K562 (cell line): ENCODE data around the gene CCND3. TPM values are rescaled to one million over a fixed set of nuclear protein-coding genes. Genes with fewer than 3 reads are reported as not detected.

Source experiments
- CAMTA2 ChIP-seq: fragments of 250-450 bp; sonication (Bioruptor Pico); conservative IDR thresholded peaks from 2 replicates; pipeline ENCODE4 v1.5.1; 2022
- DLX4 ChIP-seq: fragments of 250-450 bp; sonication (Bioruptor Pico); IDR thresholded peaks from 2 replicates; pipeline ENCODE4 v1.6.1; 2021; ENCODE audit warnings: mild to moderate bottlenecking
- HLTF ChIP-seq: fragments of 450-650 bp; IDR thresholded peaks from 2 replicates; pipeline ENCODE4 v1.6.1; 2016
- IRF1 ChIP-seq: sonication (generic); formaldehyde crosslinking; IDR thresholded peaks from 2 replicates; pipeline ENCODE4 v1.8.0; 2022; ENCODE audit warnings: missing genetic modification reagents, mild to moderate bottlenecking, borderline replicate concordance
- MAFF ChIP-seq: IDR thresholded peaks from 2 replicates; pipeline ENCODE4 v1.6.1; 2012; ENCODE audit warnings: low read length, improper control_type of control experiment
- MEF2A ChIP-seq: IDR thresholded peaks from 2 replicates; pipeline ENCODE4 v1.6.1; 2011; ENCODE audit warnings: low read depth, mild to moderate bottlenecking, low read length, moderate library complexity; ENCODE audit not compliant: control insufficient read depth
- MTA3 ChIP-seq: fragments of 450-650 bp; formaldehyde crosslinking; IDR thresholded peaks from 2 replicates; pipeline ENCODE4 v1.6.1; 2017; ENCODE audit warnings: mild to moderate bottlenecking, borderline replicate concordance
- SIN3B ChIP-seq: fragments of 450-650 bp; IDR thresholded peaks from 2 replicates; pipeline ENCODE4 v1.6.1; 2017; ENCODE audit warnings: low read depth, mild to moderate bottlenecking, moderate library complexity
- SIX5 ChIP-seq, 2 experiments: IDR thresholded peaks; 2 replicates each; pipeline ENCODE4 v1.6.1; 2011; ENCODE audit warnings: low read length in 2 of 2, borderline replicate concordance in 1 of 2, low read depth in 1 of 2, mild to moderate bottlenecking in 1 of 2, moderate library complexity in 1 of 2; ENCODE audit not compliant: insufficient read depth in 1 of 2
- SNRNP70 ChIP-seq: fragments of 200-400 bp; formaldehyde crosslinking; optimal IDR thresholded peaks from 2 replicates; pipeline ENCODE3; 2017; ENCODE audit warnings: low read depth, low read length
- TGIF2 ChIP-seq: sonication (generic); formaldehyde crosslinking; IDR thresholded peaks from 2 replicates; pipeline ENCODE4 v1.8.1; 2022; ENCODE audit warnings: mild to moderate bottlenecking, missing genetic modification reagents, moderate library complexity
- ZBTB40 ChIP-seq, 2 experiments: fragments of 450-650 bp in 1 of 2; sonication (generic) in 1 of 2; formaldehyde crosslinking in 1 of 2; IDR thresholded peaks; 2 replicates each; pipeline versions ENCODE4 v1.7.1 to v1.9.0; 2016 to 2022; ENCODE audit warnings: inconsistent platforms in 1 of 2, mild to moderate bottlenecking in 1 of 2, missing genetic modification reagents in 1 of 2
- ZEB2 ChIP-seq: fragments of 450-650 bp; IDR thresholded peaks from 2 replicates; pipeline ENCODE4 v1.6.1; 2016
- ZFX ChIP-seq: sonication (generic); formaldehyde crosslinking; IDR thresholded peaks from 2 replicates; pipeline ENCODE4 v1.8.0; 2022; ENCODE audit warnings: mild to moderate bottlenecking, missing genetic modification reagents, moderate library complexity
- ZNF24 ChIP-seq: fragments of 450-650 bp; IDR thresholded peaks from 2 replicates; pipeline ENCODE4 v1.6.1; 2016
- ZNF507 ChIP-seq: conservative IDR thresholded peaks from 2 replicates; pipeline ENCODE4 v1.6.1; 2017; ENCODE audit warnings: missing genetic modification characterization, missing compliant biosample characterization
- ZNF699 ChIP-seq: fragments of 250-450 bp; sonication (Bioruptor Pico); IDR thresholded peaks from 2 replicates; pipeline ENCODE4 v1.8.0; 2021; ENCODE audit warnings: mild to moderate bottlenecking, moderate library complexity; ENCODE audit not compliant: insufficient replicate concordance
- polyA plus RNA-seq, 8 experiments: library from polyadenylated mRNA; depleted of rRNA in 4 of 8; stranded (reverse) in 5 of 8; unstranded in 3 of 8; fragments of >200 nt; fragmentation: Nextera tagmentation in 2 of 8; fragmentation: Illumina TruSeq in 1 of 8; extraction: Ambion mirVana in 2 of 8; extraction: Trizol in 1 of 8; gene quantifications; 2 replicates each; pipeline versions ENCODE4 v1.2.1 to v1.2.3, GENCODE V29; 2011 to 2014; ENCODE audit warnings: inconsistent platforms in 1 of 8, missing spikeins in 1 of 8
- total RNA-seq, 7 experiments: library from RNA; depleted of rRNA in 6 of 7; stranded (reverse); fragments of >200 nt in 6 of 7; fragmentation: Illumina TruSeq in 2 of 7; extraction: Trizol in 2 of 7; gene quantifications; 2 replicates each; pipeline versions ENCODE4 v1.2.1 to v1.2.3, GENCODE V29; 2011 to 2021; ENCODE audit warnings: low replicate concordance in 1 of 7
- TF ChIP-seq, protein P1 (sequence below): IDR thresholded peaks from 2 replicates; pipeline ENCODE4 v1.6.1; 2016; ENCODE audit warnings: missing genetic modification characterization, missing compliant biosample characterization

Gene CCND3
- total and polyA plus RNA-seq, 9 of the 15 experiments (the other 6 are each of a cell fraction or from before 2014, with no cell fraction given): 21.5 to 204 (median 97.4) TPM

DNA sequence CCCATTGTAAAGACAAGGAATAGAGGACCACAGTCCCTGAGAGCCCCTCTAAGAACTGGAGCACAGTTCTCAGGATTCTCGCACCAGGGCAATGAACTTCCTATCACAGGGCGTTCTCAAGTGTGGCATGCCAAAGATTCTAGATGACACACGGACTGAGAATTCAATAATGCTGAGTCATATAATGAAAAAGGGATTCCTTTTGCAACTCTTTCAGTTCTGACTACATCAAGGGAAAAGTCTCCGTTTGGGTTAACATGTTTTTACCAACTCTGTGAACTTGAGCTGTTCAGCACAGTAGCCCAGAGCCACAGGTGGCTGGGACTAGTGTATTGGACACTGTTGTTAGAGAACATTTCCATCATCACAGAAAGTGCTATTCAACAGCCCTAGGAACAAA is 24.1 kb downstream of the CCND3 start (continued):
- TF ChIP-seq, protein P1, sequence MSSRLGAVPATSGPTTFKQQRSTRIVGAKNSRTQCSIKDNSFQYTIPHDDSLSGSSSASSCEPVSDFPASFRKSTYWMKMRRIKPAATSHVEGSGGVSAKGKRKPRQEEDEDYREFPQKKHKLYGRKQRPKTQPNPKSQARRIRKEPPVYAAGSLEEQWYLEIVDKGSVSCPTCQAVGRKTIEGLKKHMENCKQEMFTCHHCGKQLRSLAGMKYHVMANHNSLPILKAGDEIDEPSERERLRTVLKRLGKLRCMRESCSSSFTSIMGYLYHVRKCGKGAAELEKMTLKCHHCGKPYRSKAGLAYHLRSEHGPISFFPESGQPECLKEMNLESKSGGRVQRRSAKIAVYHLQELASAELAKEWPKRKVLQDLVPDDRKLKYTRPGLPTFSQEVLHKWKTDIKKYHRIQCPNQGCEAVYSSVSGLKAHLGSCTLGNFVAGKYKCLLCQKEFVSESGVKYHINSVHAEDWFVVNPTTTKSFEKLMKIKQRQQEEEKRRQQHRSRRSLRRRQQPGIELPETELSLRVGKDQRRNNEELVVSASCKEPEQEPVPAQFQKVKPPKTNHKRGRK (tag): no peak
- TF ChIP-seq ZNF507 (tag): no peak
- TF ChIP-seq HLTF: no peak
- TF ChIP-seq MAFF: peak; percentile 91
- TF ChIP-seq SIX5 (IDR thresholded peaks at IDR 0.05; ENCODE audit: borderline replicate concordance in 1 of 2, insufficient read depth in 1 of 2, low read depth in 1 of 2, low read length in 2 of 2): no peak
- TF ChIP-seq DLX4 (CRISPR knock-in tag): no peak
- no peak for TF ChIP-seq IRF1 (CRISPR knock-in tag)
- no peak for TF ChIP-seq MTA3
- TF ChIP-seq ZNF699: no peak
- TF ChIP-seq CAMTA2 (CRISPR knock-in tag): no peak
- no peak for TF ChIP-seq MEF2A
- no peak for TF ChIP-seq ZNF24
- TF ChIP-seq ZFX (CRISPR knock-in tag): no peak
- no peak for TF ChIP-seq ZEB2
- TF ChIP-seq SNRNP70: no peak
- no peak for TF ChIP-seq ZBTB40 (IDR thresholded peaks at IDR 0.05)
- TF ChIP-seq ZBTB40 (CRISPR knock-in tag; IDR thresholded peaks at IDR 0.05): no peak
- TF ChIP-seq SIN3B: no peak
- no peak for TF ChIP-seq TGIF2 (CRISPR knock-in tag)
